T-cell (primary cell): ENCODE results near the gene INPP4A. TPM values are rescaled to one million over a fixed set of nuclear protein-coding genes. Genes with fewer than 3 reads are reported as not detected.

Experiments used
- ATAC-seq, 4 experiments: fragments of 200-7000 bp in 3 of 4; fragments of 150-1000 bp in 1 of 4; cut with Tn5 transposase; replicated peaks in 1 of 4; 1 replicate in 3 of 4; 2 replicates in 1 of 4; pipeline ENCODE4 v1.10.0; 2021; ENCODE audit warnings: moderate library complexity in 3 of 4, mild to moderate bottlenecking in 2 of 4, moderate number of reproducible peaks in 1 of 4
- CTCF ChIA-PET, 2 donors: fragments of 300-600 bp; sonication (Branson Sonifier 250); formaldehyde crosslinking; loops; one replicate each; lab custom pipeline; 2022; ENCODE audit warnings: antibody characterized with exemption in 2 of 2; lab: Charles Lee
- POLR2A ChIA-PET, 2 donors: fragments of 300-600 bp; sonication (Branson Sonifier 250); formaldehyde crosslinking; loops; one replicate each; lab custom pipeline; 2022; ENCODE audit warnings: antibody characterized with exemption in 2 of 2; lab: Charles Lee
- DNase-seq, 35 experiments: peaks; one replicate each; pipeline versions ENCODE4 v3.0.0 to v3.0.0-alpha.2; 2013 to 2023
- H3K27ac ChIP-seq: one replicate; pipeline ENCODE4 v1.5.1; 2013; ENCODE audit warnings: low read length
- H3K27me3 ChIP-seq, 2 experiments: replicated peaks in 1 of 2; 1 replicate in 1 of 2; 2 replicates in 1 of 2; pipeline versions ENCODE4 v1.6.1 to v1.7.0; 2013; ENCODE audit warnings: low read length in 1 of 2, mixed read lengths in 1 of 2; ENCODE audit not compliant: control insufficient read depth in 2 of 2, insufficient read depth in 2 of 2; ENCODE audit errors: extremely low read depth in 1 of 2
- H3K36me3 ChIP-seq, 2 donors: 1 replicate in 1 of 2; 2 replicates in 1 of 2; pipeline versions ENCODE4 v1.6.1 to v1.7.0; 2013; ENCODE audit warnings: low read length in 1 of 2; ENCODE audit not compliant: control insufficient read depth in 2 of 2, insufficient read depth in 1 of 2; ENCODE audit errors: extremely low read depth in 1 of 2
- H3K4me1 ChIP-seq, 2 experiments: 1 replicate in 1 of 2; 2 replicates in 1 of 2; pipeline versions ENCODE4 v1.6.1 to v1.7.0; 2013; ENCODE audit warnings: low read length in 2 of 2, mixed read lengths in 1 of 2; ENCODE audit not compliant: insufficient read depth in 2 of 2, control insufficient read depth in 1 of 2; ENCODE audit errors: extremely low read depth in 1 of 2
- H3K4me3 ChIP-seq, 2 donors: 1 replicate in 1 of 2; 2 replicates in 1 of 2; pipeline versions ENCODE4 v1.5.1 to v1.7.0; 2013; ENCODE audit warnings: mild to moderate bottlenecking in 2 of 2, low read length in 1 of 2, moderate library complexity in 1 of 2; ENCODE audit not compliant: control insufficient read depth in 1 of 2; ENCODE audit errors: extremely low read depth in 1 of 2
- H3K9me3 ChIP-seq: 2 replicates; pipeline ENCODE4 v1.7.0; 2013
- H3K27ac Mint-ChIP-seq, 2 donors: one replicate each; pipeline ENCODE4 v1.8.0; 2020 to 2021; ENCODE audit warnings: mild to moderate bottlenecking in 2 of 2, mixed read lengths in 2 of 2
- H3K27me3 Mint-ChIP-seq, 2 donors: one replicate each; pipeline ENCODE4 v1.8.0; 2021 to 2022; ENCODE audit warnings: mixed read lengths in 2 of 2
- H3K36me3 Mint-ChIP-seq: one replicate; pipeline ENCODE4 v1.8.0; 2021; ENCODE audit warnings: mixed read lengths
- H3K4me1 Mint-ChIP-seq, 3 donors: one replicate each; pipeline ENCODE4 v1.8.0; 2020 to 2022; ENCODE audit warnings: mixed read lengths in 3 of 3, mild to moderate bottlenecking in 1 of 3
- H3K4me3 Mint-ChIP-seq, 3 donors: one replicate each; pipeline ENCODE4 v1.8.0; 2020 to 2022; ENCODE audit warnings: mild to moderate bottlenecking in 3 of 3, mixed read lengths in 3 of 3, moderate library complexity in 3 of 3
- H3K9me3 Mint-ChIP-seq, 3 donors: one replicate each; pipeline ENCODE4 v1.8.0; 2020 to 2022; ENCODE audit warnings: mixed read lengths in 3 of 3
- WGBS: methylation state at CpG from one replicate; pipeline ENCODE4 v1.1.5; 2013; ENCODE audit warnings: missing lambda C conversion rate; ENCODE audit not compliant: insufficient coverage; 5-methylcytosine and 5-hydroxymethylcytosine counted together
- total RNA-seq, 35 experiments: library from RNA in 6 of 35; stranded (reverse) in 6 of 35; fragments of 120-200 nt in 1 of 35; gene quantifications; one replicate each; pipeline versions ENCODE4 v1.2.1 to v1.2.4 and lab custom pipeline; 2013 to 2026

Gene INPP4A
- total RNA-seq, 5 donors from 2014 or later (not counting 1 experiment from before 2014, with no cell fraction given) = 126 to 153 (median 136) TPM

DNA sequence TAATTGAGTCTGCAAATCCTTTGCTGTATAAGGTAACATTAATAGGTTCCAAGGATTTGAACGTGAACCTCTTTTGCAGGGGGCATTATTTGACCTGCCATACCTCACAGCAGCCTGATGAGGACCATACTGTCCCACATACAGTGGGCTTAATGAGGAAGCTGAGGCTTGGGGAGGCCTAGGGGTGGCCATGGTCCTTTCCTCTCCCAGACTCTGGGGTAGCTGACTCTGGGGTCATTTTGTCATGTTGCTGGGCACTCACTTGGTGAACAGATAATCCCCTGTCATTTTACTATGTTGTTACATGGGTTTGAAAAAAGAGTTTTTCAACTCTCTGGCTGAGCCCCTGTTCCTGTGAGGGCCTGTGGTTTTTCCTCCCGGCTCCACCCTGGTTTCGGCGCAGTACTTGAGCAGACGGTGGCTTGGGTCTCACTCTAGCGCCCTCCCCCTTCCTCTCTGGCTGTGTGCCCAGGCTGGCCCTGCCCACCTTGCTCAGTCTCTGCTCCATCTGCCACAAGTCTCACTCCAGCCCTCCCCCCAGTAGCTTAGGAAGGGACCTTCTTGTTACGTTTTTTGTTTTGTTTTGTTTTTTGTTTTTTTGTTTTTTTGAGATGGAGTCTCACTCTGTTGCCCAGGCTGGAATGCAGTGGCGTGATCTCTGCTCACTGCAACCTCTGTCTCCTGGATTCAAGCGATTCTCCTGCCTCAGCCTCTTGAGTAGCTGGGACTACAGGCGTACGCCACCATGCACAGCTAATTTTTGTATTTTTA is 21.0 kb downstream of the INPP4A start:
- 0% methylated on average over 4 of the region's 11 CpGs for WGBS
- POLR2A ChIA-PET = interaction anchor here (0.6 to 2.4 kb wide), 7 partner anchors 10 to 565 kb away, joined by 3 to 7 read pairs (median 3); no protein-coding TSS in a partner anchor

DNA sequence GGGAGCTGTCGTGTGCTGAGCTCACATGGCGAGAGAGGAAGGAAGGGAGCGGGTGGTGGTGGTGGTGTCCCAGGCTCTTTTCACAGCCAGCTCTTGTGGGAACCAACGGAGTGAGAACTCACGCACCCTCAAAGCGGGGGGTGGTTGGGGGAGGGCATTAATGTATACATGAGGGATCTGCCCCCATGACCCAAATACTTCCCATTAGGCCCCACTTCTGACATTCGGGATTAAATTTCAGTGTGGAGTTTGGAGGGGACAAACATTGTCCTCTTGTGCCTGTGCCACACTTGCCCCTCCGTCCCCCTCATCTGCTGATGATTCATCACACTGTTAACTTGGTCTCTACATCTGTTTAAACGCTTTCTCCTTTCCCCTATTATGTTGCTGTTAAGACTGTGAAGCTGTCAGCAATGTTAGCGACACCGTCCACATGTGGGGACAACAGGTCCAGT is 22.5 kb downstream of the INPP4A start:
- Histone ChIP-seq H3K4me3 (peak overlapping the region in 1 of 2 donors; percentile 35), H3K4me1 (peaks cover 66 to 95% of the 10 kb centered on the region in 2 experiments), H3K27ac (peak overlapping the region; percentile 93), H3K9me3 (no peaks in the 10 kb centered on the region), H3K27me3 (no peaks in the 10 kb centered on the region), H3K36me3 (peaks cover 3% of the 10 kb centered on the region in 2 donors)
- ChIA-PET CTCF (interaction anchor here (0.6 to 1.5 kb wide), 3 partner anchors 19 to 660 kb away, joined by 3 to 7 read pairs (median 4); no protein-coding TSS in a partner anchor), POLR2A (no interaction called here)
- Mint-ChIP-seq H3K27ac (peak overlapping the region; percentile 95 to 98), H3K27me3 (no peaks in the 10 kb centered on the region), H3K9me3 (no peaks in the 10 kb centered on the region), H3K4me3 (peak overlapping the region; percentile 59 to 79 (median 78)), H3K4me1 (peaks cover 91 to 92% (median 91%) of the 10 kb centered on the region in 3 donors), H3K36me3 (peaks cover 9% of the 10 kb centered on the region)
- WGBS = no CpG with 5 or more reads among the region's 11 CpGs
- ATAC-seq (no peak), DNase-seq (peak in 8 of 35 experiments; percentile 24 to 57 (median 38))

More for the DNA sequence above, 21.0 kb downstream of the INPP4A start:
- Histone ChIP-seq H3K4me1 (peaks cover 67 to 95% of the 10 kb centered on the region in 2 experiments), H3K36me3 (peaks cover 3% of the 10 kb centered on the region in 2 donors), H3K9me3 (no peaks in the 10 kb centered on the region), H3K27me3 (no peaks in the 10 kb centered on the region), H3K4me3 (peak overlapping the region; percentile 36 to 54), H3K27ac (peak overlapping the region; percentile 93)
- H3K9me3 Mint-ChIP-seq = no peaks in the 10 kb centered on the region
- CTCF ChIA-PET = interaction anchor here (1.0 to 3.2 kb wide), 10 partner anchors 9 to 53 kb away, joined by 3 to 29 read pairs (median 6); partner anchors contain the start of gene INPP4A (in 1 of the 2)
- H3K27me3 Mint-ChIP-seq = no peaks in the 10 kb centered on the region
- peak; percentile 73 to 91 (median 85) for DNase-seq
- peak; percentile 71 to 78 (median 74) for ATAC-seq
- peaks cover 7% of the 10 kb centered on the region for H3K36me3 Mint-ChIP-seq
- H3K27ac Mint-ChIP-seq = peak overlapping the region; percentile 95 to 98
- peak overlapping the region; percentile 78 to 79 (median 78) for H3K4me3 Mint-ChIP-seq
- peaks cover 91 to 92% (median 91%) of the 10 kb centered on the region in 3 donors for H3K4me1 Mint-ChIP-seq

DNA sequence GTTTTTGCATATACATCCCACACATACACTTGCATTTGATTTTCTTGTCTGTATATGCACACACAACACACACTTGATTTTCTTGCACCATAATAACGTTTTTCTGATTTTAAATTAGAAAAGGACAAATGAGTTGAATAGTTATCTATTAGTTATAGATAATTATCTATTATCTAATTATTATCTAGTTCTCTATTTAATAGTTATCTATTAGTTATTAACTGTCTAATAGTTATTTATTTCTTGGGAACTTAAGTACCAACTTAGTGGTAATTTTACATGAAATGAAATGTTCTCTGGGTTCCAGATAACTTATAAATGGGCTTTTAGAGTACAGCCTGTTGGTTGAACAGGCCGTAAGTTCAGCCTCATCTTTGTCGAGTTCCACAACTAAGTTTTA is 23.0 kb downstream of the INPP4A start:
- H3K4me3 ChIP-seq = no peak overlapping the region
- H3K27me3 Mint-ChIP-seq = no peaks in the 10 kb centered on the region
- DNase-seq (no peak), ATAC-seq (no peak)
- H3K27ac Mint-ChIP-seq = peak overlapping the region; percentile 95 to 98
- H3K4me1 Mint-ChIP-seq = peaks cover 95 to 96% (median 95%) of the 10 kb centered on the region in 3 donors
- ChIA-PET CTCF (interaction anchor here (0.6 to 1.5 kb wide), 2 partner anchors 20 to 47 kb away, joined by 4 to 7 read pairs; no protein-coding TSS in a partner anchor), POLR2A (no interaction called here)
- H3K9me3 Mint-ChIP-seq = no peaks in the 10 kb centered on the region
- H3K4me3 Mint-ChIP-seq = peak overlapping the region in 2 of 3 donors; percentile 78 to 79
- peaks cover 71 to 95% of the 10 kb centered on the region in 2 experiments for H3K4me1 ChIP-seq
- H3K9me3 ChIP-seq = no peaks in the 10 kb centered on the region
- no CpG with 5 or more reads among the region's 3 CpGs for WGBS
- H3K27me3 ChIP-seq = no peaks in the 10 kb centered on the region
- H3K27ac ChIP-seq = peak overlapping the region; percentile 93
- peaks cover 9% of the 10 kb centered on the region for H3K36me3 Mint-ChIP-seq
- H3K36me3 ChIP-seq = peaks cover 3% of the 10 kb centered on the region in 2 donors

- CTCF ChIA-PET = interaction anchor here in 1 of 2 donors (0.6 to 0.7 kb wide), 2 partner anchors 19 to 627 kb away, joined by 3 read pairs; no protein-coding TSS in a partner anchor
Observed at GRCh38 chr2:98468621-98469236, 24.1 kb downstream of the INPP4A start.

GRCh38 chr2:98469862-98470544 is 25.3 kb downstream of the INPP4A start:
- H3K27ac Mint-ChIP-seq = peak overlapping the region; percentile 89 to 92
- no peak for ATAC-seq
- no peak overlapping the region for H3K4me3 ChIP-seq
- ChIA-PET CTCF (no interaction called here), POLR2A (no interaction called here)
- peaks cover 9% of the 10 kb centered on the region for H3K36me3 Mint-ChIP-seq
- peaks cover 95% of the 10 kb centered on the region in 3 donors for H3K4me1 Mint-ChIP-seq
- H3K9me3 ChIP-seq = no peaks in the 10 kb centered on the region
- peaks cover 3% of the 10 kb centered on the region in 2 donors for H3K36me3 ChIP-seq
- DNase-seq = no peak
- no peaks in the 10 kb centered on the region for H3K27me3 Mint-ChIP-seq
- no peaks in the 10 kb centered on the region for H3K27me3 ChIP-seq
- H3K4me3 Mint-ChIP-seq = peak overlapping the region in 2 of 3 donors; percentile 21 to 67
- 95% methylated on average over 3 of the region's 11 CpGs for WGBS
- peaks cover 72 to 95% of the 10 kb centered on the region in 2 experiments for H3K4me1 ChIP-seq
- peak overlapping the region; percentile 1 for H3K27ac ChIP-seq
- H3K9me3 Mint-ChIP-seq = no peaks in the 10 kb centered on the region

More at GRCh38 chr2:98468621-98469236, 24.1 kb downstream of the INPP4A start:
- Histone ChIP-seq H3K36me3 (peaks cover 3% of the 10 kb centered on the region in 2 donors), H3K27ac (peak overlapping the region; percentile 93), H3K27me3 (no peaks in the 10 kb centered on the region), H3K4me3 (no peak overlapping the region), H3K9me3 (no peaks in the 10 kb centered on the region), H3K4me1 (peaks cover 74 to 95% of the 10 kb centered on the region in 2 experiments)
- Mint-ChIP-seq H3K27me3 (no peaks in the 10 kb centered on the region), H3K9me3 (no peaks in the 10 kb centered on the region), H3K36me3 (peaks cover 9% of the 10 kb centered on the region), H3K4me3 (peak overlapping the region; percentile 34 to 67 (median 37)), H3K4me1 (peaks cover 95 to 97% (median 95%) of the 10 kb centered on the region in 3 donors), H3K27ac (peak overlapping the region; percentile 92)
- no peak for ATAC-seq
- POLR2A ChIA-PET = no interaction called here
- WGBS = 43% methylated on average over 1 of the region's 5 CpGs
- DNase-seq = peak in 1 of 35 experiments; percentile 38
